Smooth muscle cell (in vitro differentiated cells): ENCODE data around the gene SUSD6. TPM values are rescaled to one million over a fixed set of nuclear protein-coding genes. Genes with fewer than 3 reads are reported as not detected.

ENCODE experiments used
- DNase-seq: peaks from one replicate; lab custom pipeline; 2025; ENCODE audit not compliant: unreplicated experiment; lab: John Stamatoyannopoulos, UW
- H2AFZ ChIP-seq: fragments of 200-600 bp; sonication (generic); 2 replicates; pipeline ENCODE4 v1.6.0; 2016; ENCODE audit warnings: antibody characterized with exemption, low read depth, mild to moderate bottlenecking
- H3F3A ChIP-seq: fragments of 200-600 bp; sonication (generic); 2 replicates; pipeline ENCODE4 v1.6.0; 2017; ENCODE audit warnings: antibody characterized with exemption, low read depth
- H3K27ac ChIP-seq: fragments of 200-600 bp; sonication (generic); 2 replicates; pipeline ENCODE4 v1.5.1; 2016; ENCODE audit warnings: low read depth, mild to moderate bottlenecking
- H3K27me3 ChIP-seq: fragments of 200-600 bp; sonication (generic); 2 replicates; pipeline ENCODE4 v1.6.1; 2016; ENCODE audit warnings: low read depth, mild to moderate bottlenecking
- H3K36me3 ChIP-seq: fragments of 200-600 bp; sonication (generic); 2 replicates; pipeline ENCODE4 v1.5.1; 2016; ENCODE audit warnings: low read depth
- H3K4me1 ChIP-seq: fragments of 200-600 bp; sonication (generic); 2 replicates; pipeline ENCODE4 v1.5.1; 2016; ENCODE audit warnings: low read depth
- H3K4me2 ChIP-seq: fragments of 200-600 bp; sonication (generic); 2 replicates; pipeline ENCODE4 v1.6.0; 2016; ENCODE audit warnings: mild to moderate bottlenecking
- H3K4me3 ChIP-seq: fragments of 200-600 bp; sonication (generic); 2 replicates; pipeline ENCODE4 v1.5.1; 2016; ENCODE audit warnings: mild to moderate bottlenecking
- H3K79me2 ChIP-seq: fragments of 200-600 bp; sonication (generic); 2 replicates; pipeline ENCODE4 v1.6.0; 2016; ENCODE audit warnings: low read depth, mild to moderate bottlenecking
- H3K9ac ChIP-seq: fragments of 200-600 bp; sonication (generic); 2 replicates; pipeline ENCODE4 v1.6.0; 2016; ENCODE audit warnings: low read depth
- H3K9me3 ChIP-seq: fragments of 200-600 bp; sonication (generic); replicated peaks from 2 replicates; pipeline ENCODE4 v1.5.1; 2016; ENCODE audit warnings: low read depth
- H4K20me1 ChIP-seq: fragments of 200-600 bp; sonication (generic); 2 replicates; pipeline ENCODE4 v1.6.0; 2016; ENCODE audit warnings: low read depth
- WGBS: methylation state at CpG from one replicate; pipeline ENCODE4 v1.1.7; 2016; ENCODE audit warnings: low lambda C conversion rate; 5-methylcytosine and 5-hydroxymethylcytosine counted together
- polyA plus RNA-seq: library from polyadenylated mRNA; unstranded; fragments of >200 nt; fragmentation: Nextera tagmentation; extraction: Ambion mirVana; gene quantifications from 2 replicates; pipeline ENCODE4 v1.2.1, GENCODE V29; 2016
- total RNA-seq: library from RNA; depleted of rRNA; stranded (reverse); fragments of >200 nt; gene quantifications from 2 replicates; pipeline ENCODE4 v1.2.3, GENCODE V29; 2014
- TF ChIP-seq, protein P1 (sequence below): fragments of 200-600 bp; sonication (generic); IDR thresholded peaks from 2 replicates; pipeline ENCODE4 v1.5.1; 2017; ENCODE audit warnings: borderline replicate concordance, mild to moderate bottlenecking, antibody characterized with exemption; ENCODE audit not compliant: insufficient read depth, poor library complexity, severe bottlenecking

The SUSD6 gene
- total and polyA plus RNA-seq, 2 experiments from 2014 or later: 15.8 to 25.9 TPM

DNA sequence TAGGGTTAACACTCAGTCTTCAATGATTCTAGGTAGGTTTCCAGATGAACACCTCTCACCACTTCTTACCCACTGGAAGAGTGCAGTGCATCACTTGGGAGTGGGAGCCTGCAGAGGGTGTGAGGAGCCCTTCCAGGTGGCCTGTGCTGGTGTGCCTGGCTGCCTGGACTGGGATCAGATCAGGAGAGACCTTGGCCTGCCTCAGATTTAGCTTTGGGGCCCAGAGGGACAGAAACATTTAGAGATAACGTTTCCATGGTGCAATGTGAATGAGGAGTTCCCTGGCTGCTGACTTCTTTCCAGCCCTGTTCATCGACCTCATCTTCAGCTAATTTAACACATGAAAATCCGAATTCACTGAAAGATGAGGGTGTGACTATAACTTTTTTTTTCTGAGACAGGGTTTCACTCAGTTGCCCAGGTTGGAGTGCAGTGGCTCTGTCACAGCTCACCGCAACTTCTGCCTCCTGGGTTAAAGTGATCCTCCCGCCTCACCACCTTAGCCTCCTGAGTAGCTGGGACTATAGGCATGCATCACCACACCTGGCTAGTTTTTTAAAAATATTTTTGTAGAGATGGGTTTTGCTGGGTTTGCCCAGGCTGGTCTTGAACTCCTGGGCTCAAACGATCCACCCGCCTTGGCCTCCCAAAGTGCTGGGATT, 53.6 kb downstream of the SUSD6 start:
- 77% methylated on average over 7 of the region's 7 CpGs for WGBS
- no peak overlapping the region for H2AFZ ChIP-seq
- TF ChIP-seq, protein P1, sequence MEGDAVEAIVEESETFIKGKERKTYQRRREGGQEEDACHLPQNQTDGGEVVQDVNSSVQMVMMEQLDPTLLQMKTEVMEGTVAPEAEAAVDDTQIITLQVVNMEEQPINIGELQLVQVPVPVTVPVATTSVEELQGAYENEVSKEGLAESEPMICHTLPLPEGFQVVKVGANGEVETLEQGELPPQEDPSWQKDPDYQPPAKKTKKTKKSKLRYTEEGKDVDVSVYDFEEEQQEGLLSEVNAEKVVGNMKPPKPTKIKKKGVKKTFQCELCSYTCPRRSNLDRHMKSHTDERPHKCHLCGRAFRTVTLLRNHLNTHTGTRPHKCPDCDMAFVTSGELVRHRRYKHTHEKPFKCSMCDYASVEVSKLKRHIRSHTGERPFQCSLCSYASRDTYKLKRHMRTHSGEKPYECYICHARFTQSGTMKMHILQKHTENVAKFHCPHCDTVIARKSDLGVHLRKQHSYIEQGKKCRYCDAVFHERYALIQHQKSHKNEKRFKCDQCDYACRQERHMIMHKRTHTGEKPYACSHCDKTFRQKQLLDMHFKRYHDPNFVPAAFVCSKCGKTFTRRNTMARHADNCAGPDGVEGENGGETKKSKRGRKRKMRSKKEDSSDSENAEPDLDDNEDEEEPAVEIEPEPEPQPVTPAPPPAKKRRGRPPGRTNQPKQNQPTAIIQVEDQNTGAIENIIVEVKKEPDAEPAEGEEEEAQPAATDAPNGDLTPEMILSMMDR: no peak

DNA sequence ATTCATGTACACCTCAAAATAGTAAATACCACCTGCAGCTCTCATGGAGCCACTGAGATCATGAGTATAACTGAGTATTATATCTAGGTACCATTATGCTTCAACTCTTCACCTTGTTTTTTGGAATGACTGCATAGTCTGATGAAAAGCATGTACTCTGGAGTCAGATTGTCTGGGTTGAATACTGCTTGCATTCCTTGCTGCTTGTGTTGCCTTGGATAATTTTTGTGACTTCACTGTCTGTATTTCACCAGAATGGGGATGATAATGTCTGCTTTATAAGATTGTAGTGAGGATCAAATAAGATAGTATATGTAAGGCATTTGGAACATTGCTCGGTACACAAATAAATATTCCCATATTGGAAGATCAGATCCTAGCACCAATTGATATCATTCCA, 54.2 kb downstream of the SUSD6 start:
- H3K27me3 ChIP-seq: no peaks in the 10 kb centered on the region
- H3K4me1 ChIP-seq: peaks cover 19% of the 10 kb centered on the region
- H4K20me1 ChIP-seq: peaks cover 98% of the 10 kb centered on the region
- H3K9ac ChIP-seq: no peak overlapping the region
- no peaks in the 10 kb centered on the region for H3K36me3 ChIP-seq
- H2AFZ ChIP-seq: no peak overlapping the region
- 100% methylated on average over 1 of the region's 1 CpG for WGBS
- peak overlapping the region; percentile 41 for H3K27ac ChIP-seq
- H3K9me3 ChIP-seq: no peaks in the 10 kb centered on the region
- no peak overlapping the region for H3K4me3 ChIP-seq
- TF ChIP-seq, protein P1: no peak
- H3F3A ChIP-seq: no peaks in the 10 kb centered on the region
- peaks cover 67% of the 10 kb centered on the region for H3K79me2 ChIP-seq
- DNase-seq: no peak
- H3K4me2 ChIP-seq: no peak overlapping the region

More for the DNA sequence above, 53.6 kb downstream of the SUSD6 start:
- Histone ChIP-seq H3K27me3 (no peaks in the 10 kb centered on the region), H3F3A (no peaks in the 10 kb centered on the region), H3K4me3 (no peak overlapping the region), H4K20me1 (peaks cover 98% of the 10 kb centered on the region), H3K27ac (no peak overlapping the region), H3K4me1 (peaks cover 19% of the 10 kb centered on the region), H3K79me2 (peaks cover 66% of the 10 kb centered on the region), H3K9me3 (no peaks in the 10 kb centered on the region), H3K4me2 (no peak overlapping the region), H3K9ac (no peak overlapping the region), H3K36me3 (no peaks in the 10 kb centered on the region)
- DNase-seq: no peak

DNA sequence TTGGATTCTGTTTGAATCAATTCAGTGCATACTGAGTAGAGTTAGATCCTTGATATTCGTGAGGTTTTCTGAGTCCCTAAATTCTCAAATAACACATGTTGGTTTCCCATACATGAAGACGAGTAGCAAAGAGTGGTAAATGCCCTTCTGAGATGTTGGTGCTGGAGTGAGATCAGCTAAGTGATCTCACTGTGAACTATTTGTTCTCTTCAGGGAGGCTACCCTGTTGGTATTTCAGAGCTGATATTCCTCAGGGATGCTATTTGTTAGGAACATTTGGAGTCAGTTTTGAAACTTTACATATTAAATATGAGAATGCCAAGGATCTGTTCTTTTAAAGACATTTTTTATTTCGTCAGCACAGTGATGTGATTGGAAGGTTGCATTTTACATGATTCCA, 54.7 kb downstream of the SUSD6 start:
- DNase-seq: no peak
- WGBS: 84% methylated on average over 3 of the region's 3 CpGs
- Histone ChIP-seq H3K4me1 (peaks cover 19% of the 10 kb centered on the region), H3K4me2 (peak overlapping the region; percentile 24), H3K4me3 (no peak overlapping the region), H3K9ac (no peak overlapping the region), H3K9me3 (no peaks in the 10 kb centered on the region), H3K36me3 (no peaks in the 10 kb centered on the region), H4K20me1 (peaks cover 98% of the 10 kb centered on the region), H3K79me2 (peaks cover 66% of the 10 kb centered on the region), H3K27ac (peak overlapping the region; percentile 41), H3F3A (no peaks in the 10 kb centered on the region), H2AFZ (no peak overlapping the region), H3K27me3 (no peaks in the 10 kb centered on the region)
- TF ChIP-seq, protein P1: no peak

DNA sequence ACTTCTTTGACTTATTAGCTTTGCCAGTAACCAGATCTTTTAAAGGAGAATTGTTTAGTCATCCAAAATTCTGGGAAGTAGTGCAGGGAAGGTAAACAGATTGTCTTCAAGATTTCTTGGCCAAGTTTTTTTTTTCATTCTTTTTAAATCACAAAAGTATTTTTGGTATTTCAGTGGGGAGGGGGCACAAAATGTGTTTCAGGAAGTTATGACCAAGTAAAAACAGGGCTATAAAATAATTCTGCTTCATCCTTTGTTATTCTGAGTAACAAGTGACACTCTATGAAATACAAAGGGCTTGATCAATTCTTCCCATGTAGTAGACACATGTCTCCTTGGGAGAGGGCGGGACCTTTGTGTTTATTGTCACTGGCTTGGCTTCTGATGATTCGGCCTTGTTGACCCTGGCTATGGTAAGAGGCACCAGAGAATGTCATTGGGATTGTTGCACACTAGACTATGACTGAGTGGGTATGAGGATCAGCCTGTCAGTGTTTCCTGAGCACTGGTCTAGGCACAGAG, 55.4 kb downstream of the SUSD6 start:
- H4K20me1 ChIP-seq: peaks cover 98% of the 10 kb centered on the region
- WGBS: 91% methylated on average over 2 of the region's 2 CpGs
- DNase-seq: no peak
- no peak overlapping the region for H3K4me3 ChIP-seq
- no peaks in the 10 kb centered on the region for H3K36me3 ChIP-seq
- no peak overlapping the region for H3K9ac ChIP-seq
- peaks cover 70% of the 10 kb centered on the region for H3K79me2 ChIP-seq
- peaks cover 21% of the 10 kb centered on the region for H3K4me1 ChIP-seq
- no peaks in the 10 kb centered on the region for H3K9me3 ChIP-seq
- no peaks in the 10 kb centered on the region for H3F3A ChIP-seq
- H2AFZ ChIP-seq: no peak overlapping the region
- H3K27me3 ChIP-seq: no peaks in the 10 kb centered on the region
- TF ChIP-seq, protein P1: no peak
- no peak overlapping the region for H3K27ac ChIP-seq
- peak overlapping the region; percentile 24 for H3K4me2 ChIP-seq
